ENCODE data around the gene SAMSN1.
"Not testable (repeated sequence)": the region's sequence is repeated elsewhere in the genome, so short reads cannot be mapped to it uniquely, and the experiment has no call there.

SAMSN1 gene

GRCh38 chr21:14553422-14553821 is 7.3 kb upstream of the SAMSN1 start:
- no peak for DNase-seq (ENCODE audit: extremely low read depth, insufficient read length)
- no peaks in the 10 kb centered on the region for H3K36me3 ChIP-seq (ENCODE audit: control insufficient read depth, insufficient read depth, low read length)
- TF ChIP-seq CTCF (IDR thresholded peaks at IDR 0.05; ENCODE audit: insufficient read depth, low read length, poor library complexity, severe bottlenecking), result no peak
- no peaks in the 10 kb centered on the region for H3K27me3 ChIP-seq (replicated peaks; ENCODE audit: control insufficient read depth, insufficient read depth, low read length)
- H3K4me3 ChIP-seq (replicated peaks; ENCODE audit: low read depth, low read length), result no peak overlapping the region

GRCh38 chr21:14551741-14552140 is 5.6 kb upstream of the SAMSN1 start:
- no peak for DNase-seq (ENCODE audit: extremely low read depth, insufficient read length)
- no peaks in the 10 kb centered on the region for H3K36me3 ChIP-seq (ENCODE audit: control insufficient read depth, insufficient read depth, low read length)
- H3K4me3 ChIP-seq (replicated peaks; ENCODE audit: low read depth, low read length), result no peak overlapping the region
- no peak for TF ChIP-seq CTCF (IDR thresholded peaks at IDR 0.05; ENCODE audit: insufficient read depth, low read length, poor library complexity, severe bottlenecking)
- H3K27me3 ChIP-seq (replicated peaks; ENCODE audit: control insufficient read depth, insufficient read depth, low read length), result no peaks in the 10 kb centered on the region

- DNase-seq (ENCODE audit: extremely low read depth, insufficient read length), result no peak
- no peaks in the 10 kb centered on the region for H3K36me3 ChIP-seq (ENCODE audit: control insufficient read depth, insufficient read depth, low read length)
- H3K27me3 ChIP-seq (replicated peaks; ENCODE audit: control insufficient read depth, insufficient read depth, low read length), result no peaks in the 10 kb centered on the region
- TF ChIP-seq CTCF (IDR thresholded peaks at IDR 0.05; ENCODE audit: insufficient read depth, low read length, poor library complexity, severe bottlenecking), result no peak
- H3K4me3 ChIP-seq (replicated peaks; ENCODE audit: low read depth, low read length), result no peak overlapping the region
These were observed 4.0 kb upstream of the SAMSN1 start for GRCh38 chr21:14550135-14550534.

- no peaks in the 10 kb centered on the region for H3K36me3 ChIP-seq (ENCODE audit: control insufficient read depth, insufficient read depth, low read length)
- H3K27me3 ChIP-seq (replicated peaks; ENCODE audit: control insufficient read depth, insufficient read depth, low read length), result no peaks in the 10 kb centered on the region
- DNase-seq (ENCODE audit: extremely low read depth, insufficient read length), result no peak
- TF ChIP-seq CTCF (IDR thresholded peaks at IDR 0.05; ENCODE audit: insufficient read depth, low read length, poor library complexity, severe bottlenecking), result no peak
- no peak overlapping the region; the same call in 1 of the 2 replicates for H3K4me3 ChIP-seq (replicated peaks; ENCODE audit: low read depth, low read length)
These were observed 2.7 kb upstream of the SAMSN1 start for GRCh38 chr21:14548779-14549178.

- no peaks in the 10 kb centered on the region for H3K27me3 ChIP-seq (replicated peaks; ENCODE audit: control insufficient read depth, insufficient read depth, low read length)
- H3K4me3 ChIP-seq (replicated peaks; ENCODE audit: low read depth, low read length), result no peak overlapping the region; the same call in none of the 2 replicates
- no peak for DNase-seq (ENCODE audit: extremely low read depth, insufficient read length)
- H3K36me3 ChIP-seq (ENCODE audit: control insufficient read depth, insufficient read depth, low read length), result no peaks in the 10 kb centered on the region
- no peak for TF ChIP-seq CTCF (IDR thresholded peaks at IDR 0.05; ENCODE audit: insufficient read depth, low read length, poor library complexity, severe bottlenecking)
These were observed 1.9 kb upstream of the SAMSN1 start for GRCh38 chr21:14547834-14548513.

- H3K36me3 ChIP-seq (ENCODE audit: control insufficient read depth, insufficient read depth, low read length); H3K27me3 ChIP-seq (replicated peaks; ENCODE audit: control insufficient read depth, insufficient read depth, low read length); DNase-seq (ENCODE audit: extremely low read depth, insufficient read length): not testable (repeated sequence)
- peak overlapping the region; percentile 74; the same call in 1 of the 2 replicates for H3K4me3 ChIP-seq (replicated peaks; ENCODE audit: low read depth, low read length)
These were observed 604 bp upstream of the SAMSN1 start for GRCh38 chr21:14546719-14547118.

Data from GM06990 (cell line).